ENCODE results near the gene COBL. TPM values are rescaled to one million over a fixed set of nuclear protein-coding genes. Genes with fewer than 3 reads are reported as not detected.

Gene COBL
- total RNA-seq, 3 donors from 2014 or later (not counting 1 experiment from before 2014, with no cell fraction given), result not detected

DNA sequence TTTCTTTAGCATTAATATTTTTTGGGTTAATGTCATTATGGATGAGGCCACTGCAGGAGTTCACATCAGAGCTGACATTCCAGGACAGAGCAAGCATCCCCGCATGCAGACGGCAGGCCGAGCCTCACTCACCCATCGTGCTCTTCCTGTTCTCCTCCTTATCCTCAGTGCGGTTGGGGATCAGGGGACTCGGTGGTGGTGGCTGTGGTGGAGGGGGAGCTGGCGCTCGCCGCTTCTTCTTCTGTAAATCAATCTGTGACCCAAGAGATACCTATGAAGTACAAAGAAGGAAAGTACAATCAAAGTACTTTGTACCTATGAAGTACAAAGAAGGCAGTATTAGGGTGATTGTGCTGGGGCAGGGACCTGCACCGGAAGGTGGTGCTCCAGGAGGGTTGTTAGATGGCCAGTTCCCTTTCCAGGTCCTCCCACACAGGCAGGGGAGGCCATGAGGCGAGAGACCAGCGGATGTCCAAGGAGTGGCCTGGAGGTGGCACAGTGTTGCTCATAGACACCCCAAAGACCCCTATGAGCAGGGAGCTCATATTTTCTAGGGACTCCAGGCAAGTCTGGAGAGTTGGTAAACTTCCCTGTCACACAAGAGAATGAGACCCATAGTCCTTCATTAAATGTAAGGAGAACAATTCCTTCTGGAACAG is 231.4 kb downstream of the COBL start:
- Mint-ChIP-seq H3K36me3 (no peaks in the 10 kb centered on the region), H3K4me1 (no peaks in the 10 kb centered on the region), H3K27ac (no peak overlapping the region), H3K27me3 (ENCODE audit: low read depth in 2 of 2) (peaks cover 0 to 4% of the 10 kb centered on the region in 2 donors), H3K9me3 (no peaks in the 10 kb centered on the region), H3K4me3 (no peak overlapping the region)
- Histone ChIP-seq H3K36me3 (ENCODE audit: control insufficient read depth, insufficient read depth, low read length) (no peaks in the 10 kb centered on the region), H3K4me1 (ENCODE audit: control insufficient read depth, insufficient read depth, low read length) (no peaks in the 10 kb centered on the region), H3K27me3 (ENCODE audit: control insufficient read depth, insufficient read depth, low read length) (no peaks in the 10 kb centered on the region), H3K27ac (ENCODE audit: low read length) (no peak overlapping the region), H3K4me3 (ENCODE audit: low read length) (no peak overlapping the region), H3K9me3 (ENCODE audit: control insufficient read depth, insufficient read depth, low read length) (no peaks in the 10 kb centered on the region)
- TF ChIP-seq, protein P1, sequence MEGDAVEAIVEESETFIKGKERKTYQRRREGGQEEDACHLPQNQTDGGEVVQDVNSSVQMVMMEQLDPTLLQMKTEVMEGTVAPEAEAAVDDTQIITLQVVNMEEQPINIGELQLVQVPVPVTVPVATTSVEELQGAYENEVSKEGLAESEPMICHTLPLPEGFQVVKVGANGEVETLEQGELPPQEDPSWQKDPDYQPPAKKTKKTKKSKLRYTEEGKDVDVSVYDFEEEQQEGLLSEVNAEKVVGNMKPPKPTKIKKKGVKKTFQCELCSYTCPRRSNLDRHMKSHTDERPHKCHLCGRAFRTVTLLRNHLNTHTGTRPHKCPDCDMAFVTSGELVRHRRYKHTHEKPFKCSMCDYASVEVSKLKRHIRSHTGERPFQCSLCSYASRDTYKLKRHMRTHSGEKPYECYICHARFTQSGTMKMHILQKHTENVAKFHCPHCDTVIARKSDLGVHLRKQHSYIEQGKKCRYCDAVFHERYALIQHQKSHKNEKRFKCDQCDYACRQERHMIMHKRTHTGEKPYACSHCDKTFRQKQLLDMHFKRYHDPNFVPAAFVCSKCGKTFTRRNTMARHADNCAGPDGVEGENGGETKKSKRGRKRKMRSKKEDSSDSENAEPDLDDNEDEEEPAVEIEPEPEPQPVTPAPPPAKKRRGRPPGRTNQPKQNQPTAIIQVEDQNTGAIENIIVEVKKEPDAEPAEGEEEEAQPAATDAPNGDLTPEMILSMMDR (IDR thresholded peaks at IDR 0.05), result no peak
- intact Hi-C loops (cut with micrococcal nuclease), result no loop called here
- ATAC-seq (no peak), DNase-seq (no peak)
- 91% methylated on average over 10 of the region's 12 CpGs for WGBS (ENCODE audit: insufficient coverage)

DNA sequence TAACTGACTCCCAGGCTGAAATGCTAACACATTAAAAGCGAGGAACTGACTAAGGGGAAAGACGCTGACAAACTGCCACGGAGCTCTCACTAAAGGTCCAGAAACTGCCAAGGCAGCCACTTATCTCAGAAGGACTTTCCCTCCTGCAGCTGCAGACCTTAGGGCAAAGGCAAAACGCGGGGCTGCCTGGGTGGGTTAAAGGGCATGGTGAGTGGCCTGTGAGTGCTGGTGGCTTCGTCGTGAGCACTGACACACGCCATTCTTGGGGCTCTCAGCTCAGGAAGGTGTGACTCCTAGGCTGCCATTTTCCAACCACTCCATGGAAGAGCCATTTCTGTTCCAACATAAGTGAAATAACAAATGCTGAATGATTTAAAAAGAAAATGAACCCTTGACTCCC is 232.5 kb downstream of the COBL start:
- 93% methylated on average over 8 of the region's 8 CpGs for WGBS (ENCODE audit: insufficient coverage)
- TF ChIP-seq, protein P1 (IDR thresholded peaks at IDR 0.05), result no peak
- no peaks in the 10 kb centered on the region for H3K36me3 Mint-ChIP-seq
- H3K27me3 ChIP-seq (ENCODE audit: control insufficient read depth, insufficient read depth, low read length), result no peaks in the 10 kb centered on the region
- no peak overlapping the region for H3K4me3 Mint-ChIP-seq
- H3K9me3 ChIP-seq (ENCODE audit: control insufficient read depth, insufficient read depth, low read length), result no peaks in the 10 kb centered on the region
- intact Hi-C loops (cut with micrococcal nuclease), result no loop called here
- no peak overlapping the region for H3K27ac ChIP-seq (ENCODE audit: low read length)
- no peak overlapping the region for H3K27ac Mint-ChIP-seq
- H3K4me3 ChIP-seq (ENCODE audit: low read length), result no peak overlapping the region
- no peaks in the 10 kb centered on the region for H3K4me1 Mint-ChIP-seq
- no peak for DNase-seq
- peaks cover 4 to 7% of the 10 kb centered on the region in 2 donors for H3K27me3 Mint-ChIP-seq (ENCODE audit: low read depth in 2 of 2)
- no peaks in the 10 kb centered on the region for H3K9me3 Mint-ChIP-seq
- H3K36me3 ChIP-seq (ENCODE audit: control insufficient read depth, insufficient read depth, low read length), result no peaks in the 10 kb centered on the region
- no peak for ATAC-seq
- H3K4me1 ChIP-seq (ENCODE audit: control insufficient read depth, insufficient read depth, low read length), result no peaks in the 10 kb centered on the region

DNA sequence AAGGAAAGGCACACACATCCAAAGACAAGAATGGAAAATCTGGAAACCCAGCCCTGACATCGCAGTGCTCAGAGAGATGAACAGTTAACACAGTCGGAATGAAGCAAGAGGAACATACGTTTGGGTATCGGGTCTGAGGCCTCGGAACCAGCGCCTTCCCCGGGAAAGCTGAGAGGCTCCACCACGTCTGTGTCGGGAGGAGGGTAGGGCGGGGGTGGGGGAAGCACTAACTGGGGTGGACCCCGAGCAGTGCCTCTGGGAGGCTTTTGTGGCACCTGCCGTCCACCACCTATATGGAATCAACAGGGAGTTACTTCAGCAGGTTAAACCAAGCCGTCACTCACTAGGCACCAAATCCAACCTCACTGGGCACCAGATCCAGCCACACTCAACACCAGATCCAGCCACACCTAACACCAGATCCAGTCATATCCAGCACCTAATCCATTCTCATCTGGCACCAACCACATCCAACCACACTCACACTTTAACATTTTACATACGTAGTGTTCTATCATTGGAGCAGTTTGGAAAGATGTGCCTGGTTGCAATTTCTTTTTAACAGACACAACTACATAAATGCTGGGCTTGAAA is 233.6 kb downstream of the COBL start:
- no peaks in the 10 kb centered on the region for H3K9me3 Mint-ChIP-seq

More for the DNA sequence above, 233.6 kb downstream of the COBL start:
- TF ChIP-seq, protein P1 (IDR thresholded peaks at IDR 0.05), result no peak
- Histone ChIP-seq H3K27ac (ENCODE audit: low read length) (no peak overlapping the region), H3K27me3 (ENCODE audit: control insufficient read depth, insufficient read depth, low read length) (no peaks in the 10 kb centered on the region), H3K4me3 (ENCODE audit: low read length) (no peak overlapping the region), H3K9me3 (ENCODE audit: control insufficient read depth, insufficient read depth, low read length) (no peaks in the 10 kb centered on the region), H3K36me3 (ENCODE audit: control insufficient read depth, insufficient read depth, low read length) (no peaks in the 10 kb centered on the region), H3K4me1 (ENCODE audit: control insufficient read depth, insufficient read depth, low read length) (no peaks in the 10 kb centered on the region)
- no peaks in the 10 kb centered on the region for H3K36me3 Mint-ChIP-seq
- WGBS (ENCODE audit: insufficient coverage), result 96% methylated on average over 14 of the region's 14 CpGs
- intact Hi-C loops (cut with micrococcal nuclease), result no loop called here
- H3K4me3 Mint-ChIP-seq, result no peak overlapping the region
- H3K27ac Mint-ChIP-seq, result no peak overlapping the region
- ATAC-seq (no peak), DNase-seq (no peak)
- H3K27me3 Mint-ChIP-seq (ENCODE audit: low read depth in 2 of 2), result peaks cover under 1 to 10% of the 10 kb centered on the region in 2 donors
- H3K4me1 Mint-ChIP-seq, result no peaks in the 10 kb centered on the region

Measured in natural killer cell (primary cell).